HepG2 (cell line): Measurements from ENCODE around the gene DDIT4. TPM values are rescaled to one million over a fixed set of nuclear protein-coding genes. Genes with fewer than 3 reads are reported as not detected.

Experiments used
- CBFB ChIP-seq: sonication (generic); formaldehyde crosslinking; IDR thresholded peaks from 2 replicates; pipeline ENCODE4 v1.4.0; 2020; ENCODE audit warnings: missing genetic modification reagents
- FOXC1 ChIP-seq: sonication (generic); formaldehyde crosslinking; IDR thresholded peaks from 2 replicates; pipeline ENCODE4 v1.8.0; 2022; ENCODE audit warnings: mild to moderate bottlenecking, missing genetic modification reagents, borderline replicate concordance
- FOXJ3 ChIP-seq: sonication (generic); formaldehyde crosslinking; IDR thresholded peaks from 2 replicates; pipeline ENCODE4 v1.4.0; 2020; ENCODE audit warnings: missing genetic modification reagents, mild to moderate bottlenecking, borderline replicate concordance
- HDAC2 ChIP-seq: sonication (generic); formaldehyde crosslinking; IDR thresholded peaks from 2 replicates; pipeline ENCODE4 v1.4.0; 2020; ENCODE audit warnings: missing genetic modification reagents
- SRF ChIP-seq: IDR thresholded peaks from 2 replicates; pipeline ENCODE4 v1.6.1; 2011; ENCODE audit warnings: mild to moderate bottlenecking, low read depth, low read length, moderate library complexity
- SRY ChIP-seq: sonication (generic); formaldehyde crosslinking; IDR thresholded peaks from 2 replicates; pipeline ENCODE4 v1.8.0; 2022; ENCODE audit warnings: mild to moderate bottlenecking, missing genetic modification reagents
- ZKSCAN5 ChIP-seq: sonication (generic); formaldehyde crosslinking; IDR thresholded peaks from 2 replicates; pipeline ENCODE4 v1.5.1; 2020; ENCODE audit warnings: mild to moderate bottlenecking, missing genetic modification reagents
- ZNF44 ChIP-seq: sonication (generic); formaldehyde crosslinking; IDR thresholded peaks from 2 replicates; pipeline ENCODE4 v1.5.1; 2020; ENCODE audit warnings: mild to moderate bottlenecking, missing genetic modification reagents
- ZNF670 ChIP-seq: sonication (generic); formaldehyde crosslinking; IDR thresholded peaks from 2 replicates; pipeline ENCODE4 v1.8.0; 2022; ENCODE audit warnings: mild to moderate bottlenecking, missing genetic modification reagents, borderline replicate concordance
- ZNF674 ChIP-seq: sonication (generic); formaldehyde crosslinking; IDR thresholded peaks from 2 replicates; pipeline ENCODE4 v1.5.0; 2020; ENCODE audit warnings: low read depth, mild to moderate bottlenecking, missing genetic modification reagents
- ZNF761 ChIP-seq: sonication (generic); formaldehyde crosslinking; conservative IDR thresholded peaks from 2 replicates; pipeline ENCODE4 v1.4.0; 2020; ENCODE audit warnings: mild to moderate bottlenecking, missing genetic modification reagents
- ZNF775 ChIP-seq: sonication (generic); formaldehyde crosslinking; IDR thresholded peaks from 2 replicates; pipeline ENCODE4 v1.4.0; 2020; ENCODE audit warnings: missing genetic modification reagents, mild to moderate bottlenecking, moderate library complexity, borderline replicate concordance
- polyA plus RNA-seq, 8 experiments: library from polyadenylated mRNA; depleted of rRNA in 3 of 8; stranded (reverse) in 7 of 8; unstranded in 1 of 8; fragments of >200 nt; fragmentation: Illumina TruSeq in 4 of 8; extraction: Trizol in 4 of 8; gene quantifications; 2 replicates each; pipeline versions ENCODE4 v1.2.1 to v1.2.3, GENCODE V29; 2011 to 2016; ENCODE audit warnings: low read depth in 4 of 8, missing spikeins in 1 of 8, mixed read lengths in 1 of 8; ENCODE audit not compliant: insufficient read depth in 1 of 8
- total RNA-seq, 5 experiments: library from RNA; depleted of rRNA; stranded (reverse); fragments of >200 nt; fragmentation: Illumina TruSeq; extraction: Trizol; gene quantifications; 2 replicates each; pipeline ENCODE4 v1.2.3, GENCODE V29; 2016; ENCODE audit warnings: low read depth in 1 of 5
- TF ChIP-seq, protein P1 (sequence below): sonication (generic); formaldehyde crosslinking; IDR thresholded peaks from 2 replicates; pipeline ENCODE4 v1.9.0; 2022; ENCODE audit warnings: low read depth, missing genetic modification reagents
- TF ChIP-seq, protein P2 (sequence below): sonication (generic); formaldehyde crosslinking; IDR thresholded peaks from 2 replicates; pipeline ENCODE4 v1.8.1; 2023; ENCODE audit warnings: mild to moderate bottlenecking, missing genetic modification reagents, borderline replicate concordance
- TF ChIP-seq, protein P3 (sequence below): sonication (generic); formaldehyde crosslinking; IDR thresholded peaks from 2 replicates; pipeline ENCODE4 v1.9.0; 2021; ENCODE audit warnings: missing genetic modification reagents, borderline replicate concordance
- TF ChIP-seq, protein P4 (sequence below): sonication (generic); formaldehyde crosslinking; IDR thresholded peaks from 2 replicates; pipeline ENCODE4 v1.8.0; 2022; ENCODE audit warnings: mild to moderate bottlenecking, missing genetic modification reagents, borderline replicate concordance
- TF ChIP-seq, protein P5 (sequence below): sonication (generic); formaldehyde crosslinking; IDR thresholded peaks from 2 replicates; pipeline ENCODE4 v1.8.1; 2023; ENCODE audit warnings: mild to moderate bottlenecking, missing genetic modification reagents
- TF ChIP-seq, protein P6 (sequence below), 2 experiments: fragments of 450-650 bp in 1 of 2; sonication (generic) in 1 of 2; formaldehyde crosslinking; IDR thresholded peaks; 2 replicates each; pipeline versions ENCODE4 v1.5.0 to v1.8.0; 2020 to 2022; ENCODE audit warnings: mild to moderate bottlenecking in 1 of 2, missing genetic modification reagents in 1 of 2
- TF ChIP-seq, protein P7 (sequence below): sonication (generic); formaldehyde crosslinking; IDR thresholded peaks from 2 replicates; pipeline ENCODE4 v1.5.0; 2020; ENCODE audit warnings: mild to moderate bottlenecking, low read depth, missing genetic modification reagents, borderline replicate concordance

Gene DDIT4
- total and polyA plus RNA-seq, 2 of the 13 experiments (the other 11 are each of a cell fraction or from before 2014, with no cell fraction given) = 35.6 to 40.7 TPM

DNA sequence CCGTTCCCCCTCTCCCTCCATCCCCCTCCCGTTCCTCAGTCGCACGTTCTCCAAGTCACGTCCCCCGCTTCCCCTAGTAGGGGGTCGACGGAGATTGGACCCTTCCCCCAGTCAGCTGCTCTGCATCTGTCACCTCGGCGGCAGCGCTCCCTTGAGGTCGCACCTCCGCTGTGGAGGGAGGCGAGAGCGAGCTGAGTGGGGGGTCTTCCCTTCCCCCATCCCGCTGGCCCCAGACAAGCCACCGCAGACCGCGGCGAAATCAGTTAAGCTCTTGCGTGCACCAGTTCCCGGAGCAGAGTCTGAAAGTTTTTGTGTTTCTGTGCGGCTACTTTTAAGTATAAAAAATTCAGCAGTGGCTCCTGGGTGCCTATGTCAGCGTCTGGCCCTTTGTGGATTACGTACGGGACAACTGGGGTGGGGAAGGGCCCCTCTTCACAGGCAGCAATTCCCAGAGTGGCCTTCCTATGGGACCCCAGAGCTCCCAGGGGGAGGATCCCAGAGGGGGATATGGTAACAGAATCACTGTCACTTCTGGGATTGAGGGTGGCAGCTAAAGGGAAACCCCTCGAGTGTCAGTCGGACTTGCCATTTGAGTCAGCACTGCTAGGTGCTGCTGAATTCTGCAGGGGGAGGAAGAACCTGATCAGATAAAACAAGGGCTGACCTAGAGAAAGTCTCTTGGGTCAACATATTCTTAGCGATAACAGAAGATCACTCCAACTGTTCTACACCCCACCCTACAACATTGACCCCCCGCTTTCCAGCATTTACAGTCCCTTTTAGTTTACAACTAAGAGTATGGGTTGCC lies 12.5 kb upstream of the DDIT4 start (continued):
- TF ChIP-seq, protein P1, sequence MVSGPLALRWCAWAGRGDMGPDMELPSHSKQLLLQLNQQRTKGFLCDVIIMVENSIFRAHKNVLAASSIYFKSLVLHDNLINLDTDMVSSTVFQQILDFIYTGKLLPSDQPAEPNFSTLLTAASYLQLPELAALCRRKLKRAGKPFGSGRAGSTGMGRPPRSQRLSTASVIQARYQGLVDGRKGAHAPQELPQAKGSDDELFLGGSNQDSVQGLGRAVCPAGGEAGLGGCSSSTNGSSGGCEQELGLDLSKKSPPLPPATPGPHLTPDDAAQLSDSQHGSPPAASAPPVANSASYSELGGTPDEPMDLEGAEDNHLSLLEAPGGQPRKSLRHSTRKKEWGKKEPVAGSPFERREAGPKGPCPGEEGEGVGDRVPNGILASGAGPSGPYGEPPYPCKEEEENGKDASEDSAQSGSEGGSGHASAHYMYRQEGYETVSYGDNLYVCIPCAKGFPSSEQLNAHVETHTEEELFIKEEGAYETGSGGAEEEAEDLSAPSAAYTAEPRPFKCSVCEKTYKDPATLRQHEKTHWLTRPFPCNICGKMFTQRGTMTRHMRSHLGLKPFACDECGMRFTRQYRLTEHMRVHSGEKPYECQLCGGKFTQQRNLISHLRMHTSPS (CRISPR knock-in tag) = 0 out of 2 replicates have a peak, but pooled peaks have one; percentile 12
- TF ChIP-seq ZNF674 (CRISPR knock-in tag) (no peak), FOXJ3 (CRISPR knock-in tag) (no peak), ZNF775 (CRISPR knock-in tag) (no peak), ZNF670 (CRISPR knock-in tag) (0 out of 2 replicates have a peak, but pooled peaks have one; percentile 23), FOXC1 (peak; percentile 34; the same call in 1 of the 2 replicates), SRY (peak; percentile 27; the same call in 1 of the 2 replicates), ZNF761 (CRISPR knock-in tag) (no peak; the same call in 1 of the 2 replicates), ZNF44 (no peak), SRF (no peak), CBFB (CRISPR knock-in tag) (no peak), ZKSCAN5 (no peak), HDAC2 (CRISPR knock-in tag) (peak; percentile 67; the same call in 1 of the 2 replicates)
- TF ChIP-seq, protein P2, sequence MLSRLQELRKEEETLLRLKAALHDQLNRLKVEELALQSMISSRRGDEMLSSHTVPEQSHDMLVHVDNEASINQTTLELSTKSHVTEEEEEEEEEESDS = no peak
- TF ChIP-seq, protein P3, sequence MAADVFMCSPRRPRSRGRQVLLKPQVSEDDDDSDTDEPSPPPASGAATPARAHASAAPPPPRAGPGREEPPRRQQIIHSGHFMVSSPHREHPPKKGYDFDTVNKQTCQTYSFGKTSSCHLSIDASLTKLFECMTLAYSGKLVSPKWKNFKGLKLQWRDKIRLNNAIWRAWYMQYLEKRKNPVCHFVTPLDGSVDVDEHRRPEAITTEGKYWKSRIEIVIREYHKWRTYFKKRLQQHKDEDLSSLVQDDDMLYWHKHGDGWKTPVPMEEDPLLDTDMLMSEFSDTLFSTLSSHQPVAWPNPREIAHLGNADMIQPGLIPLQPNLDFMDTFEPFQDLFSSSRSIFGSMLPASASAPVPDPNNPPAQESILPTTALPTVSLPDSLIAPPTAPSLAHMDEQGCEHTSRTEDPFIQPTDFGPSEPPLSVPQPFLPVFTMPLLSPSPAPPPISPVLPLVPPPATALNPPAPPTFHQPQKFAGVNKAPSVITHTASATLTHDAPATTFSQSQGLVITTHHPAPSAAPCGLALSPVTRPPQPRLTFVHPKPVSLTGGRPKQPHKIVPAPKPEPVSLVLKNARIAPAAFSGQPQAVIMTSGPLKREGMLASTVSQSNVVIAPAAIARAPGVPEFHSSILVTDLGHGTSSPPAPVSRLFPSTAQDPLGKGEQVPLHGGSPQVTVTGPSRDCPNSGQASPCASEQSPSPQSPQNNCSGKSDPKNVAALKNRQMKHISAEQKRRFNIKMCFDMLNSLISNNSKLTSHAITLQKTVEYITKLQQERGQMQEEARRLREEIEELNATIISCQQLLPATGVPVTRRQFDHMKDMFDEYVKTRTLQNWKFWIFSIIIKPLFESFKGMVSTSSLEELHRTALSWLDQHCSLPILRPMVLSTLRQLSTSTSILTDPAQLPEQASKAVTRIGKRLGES (CRISPR knock-in tag) = no peak
- TF ChIP-seq, protein P4, sequence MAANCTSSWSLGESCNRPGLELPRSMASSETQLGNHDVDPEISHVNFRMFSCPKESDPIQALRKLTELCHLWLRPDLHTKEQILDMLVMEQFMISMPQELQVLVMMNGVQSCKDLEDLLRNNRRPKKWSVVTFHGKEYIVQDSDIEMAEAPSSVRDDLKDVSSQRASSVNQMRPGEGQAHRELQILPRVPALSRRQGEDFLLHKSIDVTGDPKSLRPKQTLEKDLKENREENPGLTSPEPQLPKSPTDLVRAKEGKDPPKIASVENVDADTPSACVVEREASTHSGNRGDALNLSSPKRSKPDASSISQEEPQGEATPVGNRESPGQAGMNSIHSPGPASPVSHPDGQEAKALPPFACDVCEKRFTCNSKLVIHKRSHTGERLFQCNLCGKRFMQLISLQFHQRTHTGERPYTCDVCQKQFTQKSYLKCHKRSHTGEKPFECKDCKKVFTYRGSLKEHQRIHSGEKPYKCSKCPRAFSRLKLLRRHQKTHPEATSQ (CRISPR knock-in tag) = peak; percentile 13; the same call in 1 of the 2 replicates
- TF ChIP-seq, protein P5, sequence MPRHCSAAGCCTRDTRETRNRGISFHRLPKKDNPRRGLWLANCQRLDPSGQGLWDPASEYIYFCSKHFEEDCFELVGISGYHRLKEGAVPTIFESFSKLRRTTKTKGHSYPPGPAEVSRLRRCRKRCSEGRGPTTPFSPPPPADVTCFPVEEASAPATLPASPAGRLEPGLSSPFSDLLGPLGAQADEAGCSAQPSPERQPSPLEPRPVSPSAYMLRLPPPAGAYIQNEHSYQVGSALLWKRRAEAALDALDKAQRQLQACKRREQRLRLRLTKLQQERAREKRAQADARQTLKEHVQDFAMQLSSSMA = peak; percentile 73; the same call in 1 of the 2 replicates
- TF ChIP-seq, protein P6, sequence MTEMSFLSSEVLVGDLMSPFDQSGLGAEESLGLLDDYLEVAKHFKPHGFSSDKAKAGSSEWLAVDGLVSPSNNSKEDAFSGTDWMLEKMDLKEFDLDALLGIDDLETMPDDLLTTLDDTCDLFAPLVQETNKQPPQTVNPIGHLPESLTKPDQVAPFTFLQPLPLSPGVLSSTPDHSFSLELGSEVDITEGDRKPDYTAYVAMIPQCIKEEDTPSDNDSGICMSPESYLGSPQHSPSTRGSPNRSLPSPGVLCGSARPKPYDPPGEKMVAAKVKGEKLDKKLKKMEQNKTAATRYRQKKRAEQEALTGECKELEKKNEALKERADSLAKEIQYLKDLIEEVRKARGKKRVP (CRISPR knock-in tag; IDR thresholded peaks at IDR 0.05) = peak in 1 of 2 experiments; percentile 61; a peak in 1 of 4 replicates
- TF ChIP-seq, protein P7, sequence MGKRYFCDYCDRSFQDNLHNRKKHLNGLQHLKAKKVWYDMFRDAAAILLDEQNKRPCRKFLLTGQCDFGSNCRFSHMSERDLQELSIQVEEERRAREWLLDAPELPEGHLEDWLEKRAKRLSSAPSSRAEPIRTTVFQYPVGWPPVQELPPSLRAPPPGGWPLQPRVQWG (CRISPR knock-in tag) = no peak
